ENCODE data around the gene RFPL1.

Gene RFPL1

GRCh38 chr22:29461263-29461662 lies 22.9 kb downstream of the RFPL1 start:
- no CpG with 5 or more reads among the region's 5 CpGs for WGBS (ENCODE audit: extremely low coverage, insufficient coverage, low lambda C conversion rate)
- no peak overlapping the region for H3K56ac ChIP-seq (ENCODE audit: low read length)
- no peak overlapping the region for H3K4me3 ChIP-seq (ENCODE audit: low read length)
- no peak overlapping the region for H3K4me2 ChIP-seq (ENCODE audit: low read length)
- no peak overlapping the region for H4K5ac ChIP-seq (ENCODE audit: low read length)
- H2BK5ac ChIP-seq (ENCODE audit: low read length), result no peak overlapping the region
- H3K4ac ChIP-seq (ENCODE audit: low read depth, low read length), result no peak overlapping the region
- no peaks in the 10 kb centered on the region for H3K27me3 ChIP-seq (ENCODE audit: insufficient read depth, low read length, poor library complexity)
- no peak overlapping the region for H2BK120ac ChIP-seq (ENCODE audit: low read depth, low read length)
- H3K36me3 ChIP-seq (ENCODE audit: control insufficient read depth, insufficient read depth, low read length), result no peaks in the 10 kb centered on the region
- no peak overlapping the region for H3K23ac ChIP-seq (ENCODE audit: low read length)
- no peaks in the 10 kb centered on the region for H3K79me2 ChIP-seq (ENCODE audit: control insufficient read depth, insufficient read depth, low read length)
- no peak for DNase-seq
- H2BK15ac ChIP-seq (replicated peaks; ENCODE audit: low read depth), result no peak overlapping the region
- no peak overlapping the region for H4K8ac ChIP-seq (ENCODE audit: low read depth, low read length)
- no peak overlapping the region for H2AK5ac ChIP-seq (ENCODE audit: low read length)
- no peak overlapping the region for H3K27ac ChIP-seq (ENCODE audit: low read depth, low read length)
- no peaks in the 10 kb centered on the region for H3K79me1 ChIP-seq (ENCODE audit: low read length)
- H3K9ac ChIP-seq (ENCODE audit: low read length), result no peak overlapping the region
- no peaks in the 10 kb centered on the region for H3K4me1 ChIP-seq (ENCODE audit: control insufficient read depth, low read depth, low read length)
- H3K18ac ChIP-seq (ENCODE audit: low read length), result no peak overlapping the region

GRCh38 chr22:29463629-29464028 lies 25.2 kb downstream of the RFPL1 start:
- Histone ChIP-seq H3K9ac (ENCODE audit: low read length) (no peak overlapping the region), H3K18ac (ENCODE audit: low read length) (no peak overlapping the region), H2BK5ac (ENCODE audit: low read length) (no peak overlapping the region), H3K27me3 (ENCODE audit: insufficient read depth, low read length, poor library complexity) (no peaks in the 10 kb centered on the region), H3K27ac (ENCODE audit: low read depth, low read length) (no peak overlapping the region), H2AK5ac (ENCODE audit: low read length) (no peak overlapping the region), H4K5ac (ENCODE audit: low read length) (no peak overlapping the region), H4K8ac (ENCODE audit: low read depth, low read length) (no peak overlapping the region), H3K4ac (ENCODE audit: low read depth, low read length) (no peak overlapping the region), H3K4me1 (ENCODE audit: control insufficient read depth, low read depth, low read length) (no peaks in the 10 kb centered on the region), H3K79me2 (ENCODE audit: control insufficient read depth, insufficient read depth, low read length) (no peaks in the 10 kb centered on the region), H3K36me3 (ENCODE audit: control insufficient read depth, insufficient read depth, low read length) (no peaks in the 10 kb centered on the region), H3K4me2 (ENCODE audit: low read length) (no peak overlapping the region), H3K56ac (ENCODE audit: low read length) (no peak overlapping the region), H3K79me1 (ENCODE audit: low read length) (no peaks in the 10 kb centered on the region), H2BK120ac (ENCODE audit: low read depth, low read length) (no peak overlapping the region), H3K23ac (ENCODE audit: low read length) (no peak overlapping the region), H3K4me3 (ENCODE audit: low read length) (no peak overlapping the region), H2BK15ac (replicated peaks; ENCODE audit: low read depth) (no peak overlapping the region)
- DNase-seq, result no peak
- WGBS (ENCODE audit: extremely low coverage, insufficient coverage, low lambda C conversion rate), result no CpG with 5 or more reads among the region's 7 CpGs

GRCh38 chr22:29464581-29464980 lies 26.2 kb downstream of the RFPL1 start:
- Histone ChIP-seq H3K79me2 (ENCODE audit: control insufficient read depth, insufficient read depth, low read length) (no peaks in the 10 kb centered on the region), H3K56ac (ENCODE audit: low read length) (no peak overlapping the region), H3K27me3 (ENCODE audit: insufficient read depth, low read length, poor library complexity) (no peaks in the 10 kb centered on the region), H2AK5ac (ENCODE audit: low read length) (no peak overlapping the region), H4K8ac (ENCODE audit: low read depth, low read length) (no peak overlapping the region), H4K5ac (ENCODE audit: low read length) (no peak overlapping the region), H3K23ac (ENCODE audit: low read length) (no peak overlapping the region), H3K4ac (ENCODE audit: low read depth, low read length) (no peak overlapping the region), H2BK15ac (replicated peaks; ENCODE audit: low read depth) (no peak overlapping the region), H3K4me3 (ENCODE audit: low read length) (no peak overlapping the region), H3K4me2 (ENCODE audit: low read length) (no peak overlapping the region), H3K18ac (ENCODE audit: low read length) (no peak overlapping the region), H3K9ac (ENCODE audit: low read length) (no peak overlapping the region), H3K36me3 (ENCODE audit: control insufficient read depth, insufficient read depth, low read length) (no peaks in the 10 kb centered on the region), H3K27ac (ENCODE audit: low read depth, low read length) (no peak overlapping the region), H3K4me1 (ENCODE audit: control insufficient read depth, low read depth, low read length) (peaks cover under 1% of the 10 kb centered on the region), H2BK5ac (ENCODE audit: low read length) (no peak overlapping the region), H3K79me1 (ENCODE audit: low read length) (no peaks in the 10 kb centered on the region), H2BK120ac (ENCODE audit: low read depth, low read length) (no peak overlapping the region)
- no CpG with 5 or more reads among the region's 7 CpGs for WGBS (ENCODE audit: extremely low coverage, insufficient coverage, low lambda C conversion rate)
- DNase-seq, result no peak

- peak; percentile 62 for DNase-seq
- Histone ChIP-seq H3K4ac (ENCODE audit: low read depth, low read length) (no peak overlapping the region), H3K4me3 (ENCODE audit: low read length) (peak overlapping the region; percentile 8), H3K27me3 (ENCODE audit: insufficient read depth, low read length, poor library complexity) (no peaks in the 10 kb centered on the region), H3K56ac (ENCODE audit: low read length) (peak overlapping the region; percentile 90), H3K9ac (ENCODE audit: low read length) (peak overlapping the region; percentile 72), H2BK5ac (ENCODE audit: low read length) (no peak overlapping the region), H2BK120ac (ENCODE audit: low read depth, low read length) (no peak overlapping the region), H3K4me2 (ENCODE audit: low read length) (peak overlapping the region; percentile 74), H3K36me3 (ENCODE audit: control insufficient read depth, insufficient read depth, low read length) (no peaks in the 10 kb centered on the region), H2BK15ac (replicated peaks; ENCODE audit: low read depth) (no peak overlapping the region), H3K27ac (ENCODE audit: low read depth, low read length) (no peak overlapping the region), H3K79me2 (ENCODE audit: control insufficient read depth, insufficient read depth, low read length) (no peaks in the 10 kb centered on the region), H2AK5ac (ENCODE audit: low read length) (no peak overlapping the region), H4K8ac (ENCODE audit: low read depth, low read length) (no peak overlapping the region), H3K79me1 (ENCODE audit: low read length) (no peaks in the 10 kb centered on the region), H4K5ac (ENCODE audit: low read length) (no peak overlapping the region), H3K4me1 (ENCODE audit: control insufficient read depth, low read depth, low read length) (peaks cover 2% of the 10 kb centered on the region), H3K18ac (ENCODE audit: low read length) (no peak overlapping the region), H3K23ac (ENCODE audit: low read length) (no peak overlapping the region)
- WGBS (ENCODE audit: extremely low coverage, insufficient coverage, low lambda C conversion rate), result no CpG with 5 or more reads among the region's 9 CpGs
These were observed 31.4 kb downstream of the RFPL1 start for GRCh38 chr22:29469755-29470154.

GRCh38 chr22:29470159-29470855 lies 31.9 kb downstream of the RFPL1 start:
- H3K4me3 ChIP-seq (ENCODE audit: low read length), result peak overlapping the region; percentile 49
- H3K56ac ChIP-seq (ENCODE audit: low read length), result peak overlapping the region; percentile 90
- no peak overlapping the region for H3K4ac ChIP-seq (ENCODE audit: low read depth, low read length)
- no peak overlapping the region for H2BK120ac ChIP-seq (ENCODE audit: low read depth, low read length)
- no peak overlapping the region for H2BK5ac ChIP-seq (ENCODE audit: low read length)
- no peaks in the 10 kb centered on the region for H3K79me1 ChIP-seq (ENCODE audit: low read length)
- no peak overlapping the region for H2AK5ac ChIP-seq (ENCODE audit: low read length)
- H3K27me3 ChIP-seq (ENCODE audit: insufficient read depth, low read length, poor library complexity), result no peaks in the 10 kb centered on the region
- no peak overlapping the region for H4K8ac ChIP-seq (ENCODE audit: low read depth, low read length)
- no peak overlapping the region for H3K18ac ChIP-seq (ENCODE audit: low read length)
- H3K36me3 ChIP-seq (ENCODE audit: control insufficient read depth, insufficient read depth, low read length), result no peaks in the 10 kb centered on the region
- H2BK15ac ChIP-seq (replicated peaks; ENCODE audit: low read depth), result no peak overlapping the region
- H3K27ac ChIP-seq (ENCODE audit: low read depth, low read length), result no peak overlapping the region
- H3K9ac ChIP-seq (ENCODE audit: low read length), result peak overlapping the region; percentile 72
- H3K23ac ChIP-seq (ENCODE audit: low read length), result no peak overlapping the region
- peaks cover 2% of the 10 kb centered on the region for H3K4me1 ChIP-seq (ENCODE audit: control insufficient read depth, low read depth, low read length)
- peak; percentile 92 for DNase-seq
- no peak overlapping the region for H4K5ac ChIP-seq (ENCODE audit: low read length)
- H3K79me2 ChIP-seq (ENCODE audit: control insufficient read depth, insufficient read depth, low read length), result no peaks in the 10 kb centered on the region
- WGBS (ENCODE audit: extremely low coverage, insufficient coverage, low lambda C conversion rate), result no CpG with 5 or more reads among the region's 54 CpGs
- peak overlapping the region; percentile 74 for H3K4me2 ChIP-seq (ENCODE audit: low read length)

- Histone ChIP-seq H2BK15ac (replicated peaks; ENCODE audit: low read depth) (no peak overlapping the region), H3K23ac (ENCODE audit: low read length) (no peak overlapping the region), H3K4me1 (ENCODE audit: control insufficient read depth, low read depth, low read length) (peaks cover 2% of the 10 kb centered on the region), H3K4me3 (ENCODE audit: low read length) (no peak overlapping the region), H2BK120ac (ENCODE audit: low read depth, low read length) (no peak overlapping the region), H3K4ac (ENCODE audit: low read depth, low read length) (no peak overlapping the region), H4K8ac (ENCODE audit: low read depth, low read length) (no peak overlapping the region), H3K27ac (ENCODE audit: low read depth, low read length) (no peak overlapping the region), H2BK5ac (ENCODE audit: low read length) (no peak overlapping the region), H3K36me3 (ENCODE audit: control insufficient read depth, insufficient read depth, low read length) (no peaks in the 10 kb centered on the region), H2AK5ac (ENCODE audit: low read length) (no peak overlapping the region), H4K5ac (ENCODE audit: low read length) (no peak overlapping the region), H3K56ac (ENCODE audit: low read length) (no peak overlapping the region), H3K9ac (ENCODE audit: low read length) (no peak overlapping the region), H3K79me2 (ENCODE audit: control insufficient read depth, insufficient read depth, low read length) (no peaks in the 10 kb centered on the region), H3K18ac (ENCODE audit: low read length) (no peak overlapping the region), H3K4me2 (ENCODE audit: low read length) (no peak overlapping the region), H3K27me3 (ENCODE audit: insufficient read depth, low read length, poor library complexity) (no peaks in the 10 kb centered on the region), H3K79me1 (ENCODE audit: low read length) (no peaks in the 10 kb centered on the region)
- WGBS (ENCODE audit: extremely low coverage, insufficient coverage, low lambda C conversion rate), result no CpG with 5 or more reads among the region's 5 CpGs
- no peak for DNase-seq
These were observed 34.6 kb downstream of the RFPL1 start for GRCh38 chr22:29473001-29473400.
